ENCODE measurements around the gene ZNF77. TPM values are rescaled to one million over a fixed set of nuclear protein-coding genes. Genes with fewer than 3 reads are reported as not detected.

The ZNF77 gene
- total and polyA plus RNA-seq, 10 of the 15 experiments (the other 5 are each of a cell fraction or from before 2014, with no cell fraction given), result 1.9 to 4.7 (median 3.0) TPM

GRCh38 chr19:2993579-2993978, 48.8 kb upstream of the ZNF77 start (continued):
- no peak for TF ChIP-seq STAT1 (conservative IDR thresholded peaks at IDR 0.05)
- no peak for TF ChIP-seq RBBP5 (conservative IDR thresholded peaks at IDR 0.05)
- TF ChIP-seq PAX8 (IDR thresholded peaks at IDR 0.05), result no peak

- no peak overlapping the region for H3K9ac ChIP-seq (ENCODE audit: control insufficient read depth, insufficient read depth, low read length)
- no peaks in the 10 kb centered on the region for H3K4me1 ChIP-seq (ENCODE audit: control insufficient read depth, insufficient read depth, low read length)
- ChIA-PET SMC1A (ENCODE audit: uncharacterized antibody, unreplicated experiment) (no interaction called here), CTCF (no interaction called here), POLR2A (no interaction called here), RAD21 (ENCODE audit: unreplicated experiment) (no interaction called here)
- H3K4me2 ChIP-seq (ENCODE audit: control insufficient read depth, insufficient read depth), result no peak overlapping the region
- BruUV-seq (replicated peaks), result no TSS peak
- no peaks in the 10 kb centered on the region for H3K79me2 ChIP-seq (ENCODE audit: control insufficient read depth, insufficient read depth, low read length)
- no peaks in the 10 kb centered on the region for H4K20me1 ChIP-seq (ENCODE audit: control insufficient read depth, insufficient read depth)
- WGBS (ENCODE audit: insufficient coverage, insufficient replicate concordance, low lambda C conversion rate, missing lambda C conversion rate), result 60% methylated on average over 13 of the region's 14 CpGs
- TF ChIP-seq SIX5 (IDR thresholded peaks at IDR 0.05; ENCODE audit: low read depth, low read length, severe bottlenecking) (no peak), NR2F1 (conservative IDR thresholded peaks at IDR 0.05) (no peak), ETV6 (conservative IDR thresholded peaks at IDR 0.05 in 1 of 2, IDR thresholded peaks at IDR 0.05 in 1 of 2; ENCODE audit: borderline replicate concordance in 1 of 2, low read depth in 1 of 2) (no peak), GATAD2B (conservative IDR thresholded peaks at IDR 0.05; ENCODE audit: low read depth) (no peak), ZSCAN29 (IDR thresholded peaks at IDR 0.05) (no peak), BRCA1 (IDR thresholded peaks at IDR 0.05; ENCODE audit: low read depth, low read length) (no peak), NRF1 (conservative IDR thresholded peaks at IDR 0.05; ENCODE audit: low read depth, low read length) (no peak), NR2C2 (IDR thresholded peaks at IDR 0.05; ENCODE audit: borderline replicate concordance, control insufficient read depth, insufficient read length, low read depth) (no peak), IRF3 (IDR thresholded peaks at IDR 0.05) (no peak), CHD2 (IDR thresholded peaks at IDR 0.05; ENCODE audit: borderline replicate concordance, low read depth, low read length) (no peak), YBX1 (IDR thresholded peaks at IDR 0.05) (no peak), MTA3 (IDR thresholded peaks at IDR 0.05; ENCODE audit: borderline replicate concordance, low read length) (no peak), ZNF384 (IDR thresholded peaks at IDR 0.05; ENCODE audit: borderline replicate concordance, low read depth, low read length) (no peak), ZNF622 (IDR thresholded peaks at IDR 0.05) (no peak), CEBPZ (IDR thresholded peaks at IDR 0.05; ENCODE audit: low read depth, low read length) (no peak), MLLT1 (IDR thresholded peaks at IDR 0.05) (no peak), FOXK2 (IDR thresholded peaks at IDR 0.05) (no peak), NFYA (IDR thresholded peaks at IDR 0.05; ENCODE audit: borderline replicate concordance, low read depth, low read length) (no peak)
- no peaks in the 10 kb centered on the region for H3K36me3 ChIP-seq (ENCODE audit: control insufficient read depth in 2 of 2, insufficient read depth in 2 of 2, low read length in 1 of 2)
- FAIRE-seq (no peak), DNase-seq (ENCODE audit: low read depth, low spot score) (no peak), ATAC-seq (no peak)
- H3K27me3 ChIP-seq (replicated peaks in 1 of 2; ENCODE audit: control insufficient read depth in 2 of 2, insufficient read depth in 2 of 2, low read length in 1 of 2), result no peaks in the 10 kb centered on the region
- intact Hi-C loops (cut with micrococcal nuclease; ENCODE audit: unreplicated experiment) (no loop called here), in situ Hi-C loops (cut with MboI) (no loop called here)
- no peak overlapping the region for H3K27ac ChIP-seq (ENCODE audit: control insufficient read depth, insufficient read depth)
- no peak overlapping the region for H3K4me3 ChIP-seq
- H3K9me3 ChIP-seq (replicated peaks; ENCODE audit: control insufficient read depth, insufficient read depth, low read length), result no peaks in the 10 kb centered on the region
- no peak overlapping the region for H2AFZ ChIP-seq (ENCODE audit: control insufficient read depth, low read depth, low read length)
Observed at GRCh38 chr19:2992958-2993357, 48.2 kb upstream of the ZNF77 start.

All from GM12878 (cell line).